ENCODE measurements around the gene SHROOM3.
A peak's percentile ranks its signal among the peaks of the same experiment; 100 is the strongest.

- TF ChIP-seq, protein P1, sequence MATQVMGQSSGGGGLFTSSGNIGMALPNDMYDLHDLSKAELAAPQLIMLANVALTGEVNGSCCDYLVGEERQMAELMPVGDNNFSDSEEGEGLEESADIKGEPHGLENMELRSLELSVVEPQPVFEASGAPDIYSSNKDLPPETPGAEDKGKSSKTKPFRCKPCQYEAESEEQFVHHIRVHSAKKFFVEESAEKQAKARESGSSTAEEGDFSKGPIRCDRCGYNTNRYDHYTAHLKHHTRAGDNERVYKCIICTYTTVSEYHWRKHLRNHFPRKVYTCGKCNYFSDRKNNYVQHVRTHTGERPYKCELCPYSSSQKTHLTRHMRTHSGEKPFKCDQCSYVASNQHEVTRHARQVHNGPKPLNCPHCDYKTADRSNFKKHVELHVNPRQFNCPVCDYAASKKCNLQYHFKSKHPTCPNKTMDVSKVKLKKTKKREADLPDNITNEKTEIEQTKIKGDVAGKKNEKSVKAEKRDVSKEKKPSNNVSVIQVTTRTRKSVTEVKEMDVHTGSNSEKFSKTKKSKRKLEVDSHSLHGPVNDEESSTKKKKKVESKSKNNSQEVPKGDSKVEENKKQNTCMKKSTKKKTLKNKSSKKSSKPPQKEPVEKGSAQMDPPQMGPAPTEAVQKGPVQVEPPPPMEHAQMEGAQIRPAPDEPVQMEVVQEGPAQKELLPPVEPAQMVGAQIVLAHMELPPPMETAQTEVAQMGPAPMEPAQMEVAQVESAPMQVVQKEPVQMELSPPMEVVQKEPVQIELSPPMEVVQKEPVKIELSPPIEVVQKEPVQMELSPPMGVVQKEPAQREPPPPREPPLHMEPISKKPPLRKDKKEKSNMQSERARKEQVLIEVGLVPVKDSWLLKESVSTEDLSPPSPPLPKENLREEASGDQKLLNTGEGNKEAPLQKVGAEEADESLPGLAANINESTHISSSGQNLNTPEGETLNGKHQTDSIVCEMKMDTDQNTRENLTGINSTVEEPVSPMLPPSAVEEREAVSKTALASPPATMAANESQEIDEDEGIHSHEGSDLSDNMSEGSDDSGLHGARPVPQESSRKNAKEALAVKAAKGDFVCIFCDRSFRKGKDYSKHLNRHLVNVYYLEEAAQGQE (IDR thresholded peaks at IDR 0.05; ENCODE audit: unreplicated experiment): no peak
- TF ChIP-seq CTCF (conservative IDR thresholded peaks at IDR 0.05; ENCODE audit: low read depth in 2 of 2): peak in 1 of 2 experiments; percentile 40; a peak in 2 of 4 replicates
- no peak for TF ChIP-seq EZH2 (IDR thresholded peaks at IDR 0.05; ENCODE audit: low read depth, unreplicated experiment)
- no peak for TF ChIP-seq POLR2AphosphoS5 (IDR thresholded peaks at IDR 0.05; ENCODE audit: low read depth)
- no peak for TF ChIP-seq CREB1 (CRISPR knock-in tag; IDR thresholded peaks at IDR 0.05; ENCODE audit: low read depth)
- TF ChIP-seq EZH2phosphoT487 (IDR thresholded peaks at IDR 0.05; ENCODE audit: unreplicated experiment): no peak
Measured at GRCh38 chr4:76610751-76611547, 175.9 kb downstream of the SHROOM3 start.

Data from GM23338 (cell line).